ENCODE measurements around the gene OR5D14. TPM values are rescaled to one million over a fixed set of nuclear protein-coding genes. Genes with fewer than 3 reads are reported as not detected.

OR5D14 gene
- total and polyA plus RNA-seq, 2 donors (not counting 1 experiment from before 2014, with no cell fraction given), result not detected

- TF ChIP-seq EZH2 (IDR thresholded peaks at IDR 0.05; ENCODE audit: low read length, missing control alignments) (no peak), CTCF (conservative IDR thresholded peaks at IDR 0.05 in 1 of 2, IDR thresholded peaks at IDR 0.05 in 1 of 2; ENCODE audit: low read depth in 1 of 2, low read length in 2 of 2) (no peak)
- no peak within 1 kb of the TSS for H2AFZ ChIP-seq (ENCODE audit: low read length)
- no peaks in the 10 kb centered on the region for H3K36me3 ChIP-seq (ENCODE audit: control insufficient read depth, insufficient read depth, low read length)
- no peak for DNase-seq (ENCODE audit: low read depth in 2 of 2)
- H3K27ac ChIP-seq (ENCODE audit: insufficient read depth, low read length), result no peak within 1 kb of the TSS
- H4K20me1 ChIP-seq (ENCODE audit: control insufficient read depth, extremely low read depth, insufficient read depth, low read length), result no peaks in the 10 kb centered on the region
- no peak within 1 kb of the TSS for H3K4me2 ChIP-seq (ENCODE audit: extremely low read depth, insufficient read depth, low read length)
- no peaks in the 10 kb centered on the region for H3K9me3 ChIP-seq (ENCODE audit: control insufficient read depth, insufficient read depth, low read depth, low read length)
- no peaks in the 10 kb centered on the region for H3K4me1 ChIP-seq (ENCODE audit: control insufficient read depth, extremely low read depth, insufficient read depth, low read length)
- no peak within 1 kb of the TSS for H3K9ac ChIP-seq (ENCODE audit: insufficient read depth, low read length)
- H3K4me3 ChIP-seq (replicated peaks in 1 of 4; ENCODE audit: control extremely low read depth in 1 of 4, insufficient read depth in 1 of 4, low read depth in 3 of 4, low read length in 4 of 4), result no peak within 1 kb of the TSS
- H3K79me2 ChIP-seq (ENCODE audit: control insufficient read depth, insufficient read depth, low read length), result no peaks in the 10 kb centered on the region
- no peaks in the 10 kb centered on the region for H3K27me3 ChIP-seq (ENCODE audit: control insufficient read depth, insufficient read depth, low read length)
These were observed 24.0 kb downstream of the OR5D14 start, which contains the start of gene OR5D18 for GRCh38 chr11:55819330-55819729. TSS of gene OR5D18 (plus strand) at chr11:55819630. CDS start at chr11:55819630, 0 bp downstream.

GRCh38 chr11:55826919-55827318, 31.6 kb downstream of the OR5D14 start, which contains the start of gene OR5L2:
TSS of gene OR5L2 (plus strand) at chr11:55827219. CDS start at chr11:55827219, 0 bp downstream.
- no peak for TF ChIP-seq EZH2 (IDR thresholded peaks at IDR 0.05; ENCODE audit: low read length, missing control alignments)
- TF ChIP-seq CTCF (conservative IDR thresholded peaks at IDR 0.05 in 1 of 2, IDR thresholded peaks at IDR 0.05 in 1 of 2; ENCODE audit: low read depth in 1 of 2, low read length in 2 of 2), result no peak
- Histone ChIP-seq H4K20me1 (ENCODE audit: control insufficient read depth, extremely low read depth, insufficient read depth, low read length) (no peaks in the 10 kb centered on the region), H3K79me2 (ENCODE audit: control insufficient read depth, insufficient read depth, low read length) (no peaks in the 10 kb centered on the region), H3K27me3 (ENCODE audit: control insufficient read depth, insufficient read depth, low read length) (no peaks in the 10 kb centered on the region), H3K9ac (ENCODE audit: insufficient read depth, low read length) (no peak within 1 kb of the TSS), H3K4me3 (replicated peaks in 1 of 4; ENCODE audit: control extremely low read depth in 1 of 4, insufficient read depth in 1 of 4, low read depth in 3 of 4, low read length in 4 of 4) (no peak within 1 kb of the TSS), H3K4me2 (ENCODE audit: extremely low read depth, insufficient read depth, low read length) (no peak within 1 kb of the TSS), H3K27ac (ENCODE audit: insufficient read depth, low read length) (no peak within 1 kb of the TSS), H3K4me1 (ENCODE audit: control insufficient read depth, extremely low read depth, insufficient read depth, low read length) (no peaks in the 10 kb centered on the region), H2AFZ (ENCODE audit: low read length) (no peak within 1 kb of the TSS), H3K9me3 (ENCODE audit: control insufficient read depth, insufficient read depth, low read depth, low read length) (no peaks in the 10 kb centered on the region), H3K36me3 (ENCODE audit: control insufficient read depth, insufficient read depth, low read length) (no peaks in the 10 kb centered on the region)
- no peak for DNase-seq (ENCODE audit: low read depth in 2 of 2)

GRCh38 chr11:55838452-55838851, 43.1 kb downstream of the OR5D14 start, which contains the start of gene OR5D16:
TSS of gene OR5D16 (plus strand) at chr11:55838752. CDS start at chr11:55838752, 0 bp downstream.
- Histone ChIP-seq H4K20me1 (ENCODE audit: control insufficient read depth, extremely low read depth, insufficient read depth, low read length) (no peaks in the 10 kb centered on the region), H3K9ac (ENCODE audit: insufficient read depth, low read length) (no peak within 1 kb of the TSS), H3K4me3 (replicated peaks in 1 of 4; ENCODE audit: control extremely low read depth in 1 of 4, insufficient read depth in 1 of 4, low read depth in 3 of 4, low read length in 4 of 4) (no peak within 1 kb of the TSS), H3K4me1 (ENCODE audit: control insufficient read depth, extremely low read depth, insufficient read depth, low read length) (no peaks in the 10 kb centered on the region), H3K27me3 (ENCODE audit: control insufficient read depth, insufficient read depth, low read length) (no peaks in the 10 kb centered on the region), H3K79me2 (ENCODE audit: control insufficient read depth, insufficient read depth, low read length) (no peaks in the 10 kb centered on the region), H3K27ac (ENCODE audit: insufficient read depth, low read length) (no peak within 1 kb of the TSS), H2AFZ (ENCODE audit: low read length) (no peak within 1 kb of the TSS), H3K4me2 (ENCODE audit: extremely low read depth, insufficient read depth, low read length) (no peak within 1 kb of the TSS), H3K9me3 (ENCODE audit: control insufficient read depth, insufficient read depth, low read depth, low read length) (no peaks in the 10 kb centered on the region), H3K36me3 (ENCODE audit: control insufficient read depth, insufficient read depth, low read length) (no peaks in the 10 kb centered on the region)
- DNase-seq (ENCODE audit: low read depth in 2 of 2), result no peak
- TF ChIP-seq EZH2 (IDR thresholded peaks at IDR 0.05; ENCODE audit: low read length, missing control alignments) (no peak), CTCF (conservative IDR thresholded peaks at IDR 0.05 in 1 of 2, IDR thresholded peaks at IDR 0.05 in 1 of 2; ENCODE audit: low read depth in 1 of 2, low read length in 2 of 2) (no peak)

Other genes with a start within 250 kb of the OR5D14 start
- not detected in 2 replicates for gene OR4C15, start 241.1 kb upstream of the OR5D14 start, total RNA-seq
- not detected in 2 replicates for gene OR4C15, start 241.1 kb upstream of the OR5D14 start, polyA plus RNA-seq
- not detected in 2 replicates for gene OR4C16, start 223.4 kb upstream of the OR5D14 start, total RNA-seq
- not detected in 2 replicates for gene OR4C16, start 223.4 kb upstream of the OR5D14 start, polyA plus RNA-seq
- gene OR4C11, start 187.9 kb upstream of the OR5D14 start, total RNA-seq, result not detected in 2 replicates
- gene OR4C11, start 187.9 kb upstream of the OR5D14 start, polyA plus RNA-seq, result not detected in 2 replicates
- gene OR4P4, start 160.4 kb upstream of the OR5D14 start, total RNA-seq, result not detected in 2 replicates
- not detected in 2 replicates for gene OR4P4, start 160.4 kb upstream of the OR5D14 start, polyA plus RNA-seq
- not detected in 2 replicates for gene OR4S2, start 147.2 kb upstream of the OR5D14 start, total RNA-seq
- gene OR4S2, start 147.2 kb upstream of the OR5D14 start, polyA plus RNA-seq, result not detected in 2 replicates
- gene OR4C6, start 133.4 kb upstream of the OR5D14 start, total RNA-seq, result not detected in 2 replicates
- gene OR4C6, start 133.4 kb upstream of the OR5D14 start, polyA plus RNA-seq, result not detected in 2 replicates
- not detected in 2 replicates for gene OR5D13, start 22.1 kb upstream of the OR5D14 start, total RNA-seq
- gene OR5D13, start 22.1 kb upstream of the OR5D14 start, polyA plus RNA-seq, result not detected in 2 replicates
- not detected in 2 replicates for gene OR5L1, start 15.8 kb downstream of the OR5D14 start, total RNA-seq
- not detected in 2 replicates for gene OR5L1, start 15.8 kb downstream of the OR5D14 start, polyA plus RNA-seq
- gene OR5D18, start 24.1 kb downstream of the OR5D14 start, total RNA-seq, result not detected in 2 replicates
- gene OR5D18, start 24.1 kb downstream of the OR5D14 start, polyA plus RNA-seq, result not detected in 2 replicates
- not detected in 2 replicates for gene OR5L2, start 31.7 kb downstream of the OR5D14 start, total RNA-seq
- not detected in 2 replicates for gene OR5L2, start 31.7 kb downstream of the OR5D14 start, polyA plus RNA-seq
- not detected in 2 replicates for gene OR5D16, start 43.2 kb downstream of the OR5D14 start, total RNA-seq
- gene OR5D16, start 43.2 kb downstream of the OR5D14 start, polyA plus RNA-seq, result not detected in 2 replicates
- gene TRIM51, start 87.7 kb downstream of the OR5D14 start, total RNA-seq, result not detected in 2 replicates
- not detected in 2 replicates for gene TRIM51, start 87.7 kb downstream of the OR5D14 start, polyA plus RNA-seq
- gene OR5W2, start 119.0 kb downstream of the OR5D14 start, total RNA-seq, result not detected in 2 replicates
- not detected in 2 replicates for gene OR5W2, start 119.0 kb downstream of the OR5D14 start, polyA plus RNA-seq
- not detected in 2 replicates for gene OR5I1, start 140.8 kb downstream of the OR5D14 start, total RNA-seq
- not detected in 2 replicates for gene OR5I1, start 140.8 kb downstream of the OR5D14 start, polyA plus RNA-seq
- gene OR10AG1, start 174.4 kb downstream of the OR5D14 start, total RNA-seq, result not detected in 2 replicates
- gene OR10AG1, start 174.4 kb downstream of the OR5D14 start, polyA plus RNA-seq, result not detected in 2 replicates
- not detected in 2 replicates for gene OR5F1, start 199.1 kb downstream of the OR5D14 start, total RNA-seq
- not detected in 2 replicates for gene OR5F1, start 199.1 kb downstream of the OR5D14 start, polyA plus RNA-seq
- gene OR5AS1, start 232.1 kb downstream of the OR5D14 start, total RNA-seq, result not detected in 2 replicates
- gene OR5AS1, start 232.1 kb downstream of the OR5D14 start, polyA plus RNA-seq, result not detected in 2 replicates

All from fibroblast of lung (primary cell).